Ovary (tissue), 3 donors: ENCODE results near the gene EIF3F.

Source experiments
- EP300 ChIP-seq: sonication (generic); formaldehyde crosslinking; IDR thresholded peaks from one replicate; pipeline ENCODE4 v1.6.1; 2017; ENCODE audit warnings: antibody characterized with exemption
- POLR2A ChIP-seq: fragments of 450-650 bp; IDR thresholded peaks from one replicate; pipeline ENCODE4 v1.6.1; 2017; ENCODE audit warnings: antibody characterized with exemption, mild to moderate bottlenecking, moderate library complexity
- TF ChIP-seq, protein P1 (sequence below), 3 donors: fragments of 450-650 bp in 2 of 3; fragments of 200-600 bp in 1 of 3; IDR thresholded peaks; one replicate each; pipeline versions ENCODE4 v1.5.1 to v1.8.0; 2016 to 2022; ENCODE audit warnings: antibody characterized with exemption in 3 of 3, mild to moderate bottlenecking in 1 of 3
- donor health status: DM: no; HTN: no; CAD: no.

- TF ChIP-seq, protein P1, sequence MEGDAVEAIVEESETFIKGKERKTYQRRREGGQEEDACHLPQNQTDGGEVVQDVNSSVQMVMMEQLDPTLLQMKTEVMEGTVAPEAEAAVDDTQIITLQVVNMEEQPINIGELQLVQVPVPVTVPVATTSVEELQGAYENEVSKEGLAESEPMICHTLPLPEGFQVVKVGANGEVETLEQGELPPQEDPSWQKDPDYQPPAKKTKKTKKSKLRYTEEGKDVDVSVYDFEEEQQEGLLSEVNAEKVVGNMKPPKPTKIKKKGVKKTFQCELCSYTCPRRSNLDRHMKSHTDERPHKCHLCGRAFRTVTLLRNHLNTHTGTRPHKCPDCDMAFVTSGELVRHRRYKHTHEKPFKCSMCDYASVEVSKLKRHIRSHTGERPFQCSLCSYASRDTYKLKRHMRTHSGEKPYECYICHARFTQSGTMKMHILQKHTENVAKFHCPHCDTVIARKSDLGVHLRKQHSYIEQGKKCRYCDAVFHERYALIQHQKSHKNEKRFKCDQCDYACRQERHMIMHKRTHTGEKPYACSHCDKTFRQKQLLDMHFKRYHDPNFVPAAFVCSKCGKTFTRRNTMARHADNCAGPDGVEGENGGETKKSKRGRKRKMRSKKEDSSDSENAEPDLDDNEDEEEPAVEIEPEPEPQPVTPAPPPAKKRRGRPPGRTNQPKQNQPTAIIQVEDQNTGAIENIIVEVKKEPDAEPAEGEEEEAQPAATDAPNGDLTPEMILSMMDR (IDR thresholded peaks at IDR 0.05): no peak
- TF ChIP-seq POLR2A (no peak), EP300 (no peak)
Observed at GRCh38 chr11:8003187-8003586, 16.1 kb downstream of the EIF3F start.
